ENCODE results near the gene SYNE2.
A peak's percentile ranks its signal among the peaks of the same experiment; 100 is the strongest.
"Not testable (repeated sequence)": the region's sequence is repeated elsewhere in the genome, so short reads cannot be mapped to it uniquely, and the experiment has no call there.

The SYNE2 gene

GRCh38 chr14:64123241-64123822 is 270.5 kb downstream of the SYNE2 start:
- no peak for DNase-seq (ENCODE audit: low read depth)

DNA sequence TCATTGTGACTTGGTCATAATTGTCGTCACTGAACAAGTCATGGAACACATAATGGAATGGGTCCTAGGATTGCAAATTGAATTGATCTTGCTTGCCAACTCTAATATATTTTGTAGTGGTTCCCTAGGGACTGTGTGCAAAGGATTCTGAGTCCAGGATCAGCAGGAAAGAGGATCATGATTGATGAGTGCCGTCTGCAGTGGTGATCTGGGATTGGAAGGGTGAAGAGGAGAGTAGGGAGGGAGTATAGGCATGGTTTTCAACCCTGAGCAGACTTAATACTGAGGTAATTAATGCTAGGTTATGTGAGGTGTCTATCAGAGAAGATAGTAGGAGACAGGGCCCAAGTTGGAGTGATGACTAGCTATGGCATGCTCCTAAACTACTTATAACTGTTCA is 272.5 kb downstream of the SYNE2 start:
- DNase-seq (ENCODE audit: low read depth) = no peak

GRCh38 chr14:64126548-64126947 is 273.7 kb downstream of the SYNE2 start:
- no peak for DNase-seq (ENCODE audit: low read depth)

- DNase-seq (ENCODE audit: low read depth) = no peak
Measured at GRCh38 chr14:64137657-64138290, 285.0 kb downstream of the SYNE2 start.

DNA sequence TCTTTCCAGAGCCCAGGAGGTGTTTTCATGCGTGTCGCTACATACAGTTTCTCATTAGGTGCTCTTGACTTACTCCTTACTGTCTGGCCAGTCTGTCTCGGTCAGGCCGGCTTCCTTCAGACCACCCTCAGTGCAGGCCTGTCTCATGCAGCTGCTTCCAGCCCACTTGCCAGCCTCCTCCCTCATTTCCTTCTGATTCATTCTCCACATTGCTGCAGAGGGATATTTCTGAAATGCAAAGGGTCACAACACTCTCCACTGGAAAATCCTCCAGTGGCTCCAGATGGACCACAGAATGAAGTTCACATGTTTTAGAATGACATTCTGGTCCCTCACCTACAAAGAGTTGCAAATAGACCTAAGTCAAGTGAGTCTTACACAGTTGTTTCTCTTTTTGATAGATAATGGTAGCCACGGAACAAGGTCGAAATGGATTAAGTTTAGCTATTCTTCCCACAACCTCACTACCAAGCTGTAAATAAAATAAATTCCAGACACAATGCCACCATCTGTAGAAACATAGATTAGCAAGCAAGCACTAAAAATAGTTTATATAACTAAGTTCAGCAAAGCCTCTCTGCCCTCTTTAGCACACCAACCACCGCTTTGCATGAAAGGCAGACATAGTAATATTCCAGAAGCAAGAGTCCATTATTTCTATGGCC is 294.5 kb downstream of the SYNE2 start:
- no peak for DNase-seq (ENCODE audit: low read depth)

DNA sequence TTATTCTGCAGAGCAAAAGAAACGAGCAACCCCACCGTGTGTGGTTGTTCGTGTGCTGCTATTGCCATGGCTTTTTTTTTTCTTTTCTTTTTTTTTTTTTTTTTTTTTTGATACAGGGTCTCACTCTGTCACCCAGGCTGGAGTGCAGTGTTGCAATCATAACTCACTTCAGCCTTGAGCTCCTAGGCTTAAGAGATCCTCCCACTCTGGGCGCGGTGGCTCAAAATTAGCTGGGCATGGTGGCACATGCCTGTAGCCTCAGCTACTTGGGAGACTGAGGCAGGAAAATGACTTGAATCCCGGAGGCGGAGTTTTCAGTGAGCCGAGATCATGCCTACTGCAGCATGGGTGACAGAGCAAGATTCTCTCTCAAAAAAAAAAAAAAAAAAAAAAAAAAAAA is 297.1 kb downstream of the SYNE2 start:
- no peak for DNase-seq (ENCODE audit: low read depth)

GRCh38 chr14:64158608-64159007 is 305.8 kb downstream of the SYNE2 start:
- no peak for DNase-seq (ENCODE audit: low read depth)

DNA sequence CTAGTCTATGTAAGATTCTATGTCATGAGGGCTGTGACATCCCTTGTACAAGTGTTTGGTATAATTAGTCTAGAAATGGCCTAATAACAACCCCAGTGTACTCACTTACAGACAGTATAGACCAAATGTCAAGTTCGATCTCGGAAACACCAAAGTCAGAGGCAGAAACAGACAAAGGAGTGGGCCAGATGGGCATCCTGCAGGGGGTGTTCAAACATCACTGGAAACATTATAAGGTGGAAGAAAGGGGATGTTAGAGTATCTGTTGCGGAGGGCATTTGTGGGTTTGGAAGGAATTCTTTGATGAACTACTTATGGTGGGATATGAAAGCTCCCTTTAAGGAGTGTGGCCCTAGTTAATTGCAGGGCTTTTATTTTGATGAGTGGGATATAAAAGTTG is 306.8 kb downstream of the SYNE2 start:
- no peak for DNase-seq (ENCODE audit: low read depth)

GRCh38 chr14:64170181-64170580 is 317.4 kb downstream of the SYNE2 start:
- DNase-seq (ENCODE audit: low read depth) = no peak

DNA sequence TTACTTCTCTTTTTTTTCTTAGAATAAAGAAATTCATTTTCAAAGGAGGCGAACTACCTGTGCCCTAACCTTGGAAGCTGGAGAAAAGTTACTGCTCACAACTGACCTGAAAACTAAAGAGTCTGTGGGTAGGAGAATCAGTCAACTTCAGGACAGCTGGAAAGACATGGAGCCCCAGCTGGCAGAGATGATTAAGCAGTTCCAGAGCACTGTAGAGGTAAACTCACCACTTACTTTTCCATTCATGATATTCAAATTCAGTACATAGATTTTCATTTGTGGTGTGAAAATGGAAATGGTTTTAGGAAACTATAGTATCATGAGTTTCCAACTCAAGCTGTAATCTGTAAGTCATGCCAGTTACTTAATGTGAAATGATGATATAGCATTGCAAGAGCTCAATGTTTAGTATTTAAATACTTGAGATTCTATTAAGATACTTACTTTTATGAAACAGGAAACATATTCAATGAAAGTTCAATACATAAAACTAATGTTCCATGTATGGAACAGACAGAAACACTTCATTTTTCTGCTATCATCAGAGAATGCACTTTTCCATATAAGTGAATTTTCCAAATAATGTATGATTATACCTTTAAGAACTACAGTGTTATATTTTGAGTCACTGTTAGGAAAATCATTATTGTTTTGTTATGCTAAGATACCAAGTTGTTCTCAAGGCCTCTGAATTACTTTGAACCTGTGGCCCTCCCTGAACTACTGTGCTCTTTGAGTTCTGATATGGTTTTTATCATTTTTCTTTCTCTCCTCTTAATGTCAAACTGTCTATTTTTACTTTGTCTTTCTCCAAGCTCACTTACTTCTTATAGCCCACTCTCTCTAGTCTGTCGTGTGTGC is 322.3 kb downstream of the SYNE2 start:
- no peak for DNase-seq (ENCODE audit: low read depth)

- DNase-seq (ENCODE audit: low read depth) = no peak
Measured at GRCh38 chr14:64176330-64176729, 323.5 kb downstream of the SYNE2 start.

GRCh38 chr14:64178814-64179213 is 326.0 kb downstream of the SYNE2 start:
- no peak for DNase-seq (ENCODE audit: low read depth)

GRCh38 chr14:64182908-64183307 is 330.1 kb downstream of the SYNE2 start:
- DNase-seq (ENCODE audit: low read depth) = not testable (repeated sequence)

GRCh38 chr14:64184103-64184729 is 331.4 kb downstream of the SYNE2 start:
- DNase-seq (ENCODE audit: low read depth) = no peak

GRCh38 chr14:64185184-64185583 is 332.4 kb downstream of the SYNE2 start:
- DNase-seq (ENCODE audit: low read depth) = no peak

- DNase-seq (ENCODE audit: low read depth) = no peak
Measured at GRCh38 chr14:64186231-64187129, 333.7 kb downstream of the SYNE2 start.

- no peak for DNase-seq (ENCODE audit: low read depth)
Measured at GRCh38 chr14:64187331-64187730, 334.5 kb downstream of the SYNE2 start.

DNA sequence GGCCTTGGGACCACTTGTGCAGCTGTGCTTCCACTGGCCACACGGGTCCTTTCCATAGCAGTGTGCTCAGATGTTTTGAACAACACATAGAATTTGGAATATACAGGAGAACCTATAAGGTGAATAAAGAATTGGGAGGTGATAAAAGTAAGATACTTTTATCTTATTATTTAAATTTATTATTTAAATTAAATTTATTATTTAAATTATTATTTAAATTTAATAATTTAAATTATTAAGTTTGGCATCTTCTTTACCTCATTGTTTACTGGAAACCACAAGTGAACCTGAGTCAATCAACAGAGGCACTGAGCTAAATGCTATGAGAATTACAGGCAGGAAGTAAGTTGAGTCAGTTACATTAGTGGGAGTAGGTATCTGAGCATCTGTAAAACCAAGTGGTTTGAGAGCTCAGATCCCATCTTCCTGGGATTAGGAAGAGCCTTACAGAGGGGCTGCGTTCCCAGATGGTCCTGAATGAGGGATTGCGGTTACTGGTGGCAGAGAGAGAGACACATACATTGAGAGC is 338.2 kb downstream of the SYNE2 start:
- no peak for DNase-seq (ENCODE audit: low read depth)

GRCh38 chr14:64191756-64192155 is 339.0 kb downstream of the SYNE2 start:
- DNase-seq (ENCODE audit: low read depth) = peak; percentile 73

- no peak for DNase-seq (ENCODE audit: low read depth)
Measured at GRCh38 chr14:64193821-64194220, 341.0 kb downstream of the SYNE2 start.

GRCh38 chr14:64194404-64194803 is 341.6 kb downstream of the SYNE2 start:
- no peak for DNase-seq (ENCODE audit: low read depth)
